Suprapubic skin (tissue), 4 donors: ENCODE measurements around the gene MCM6.

Source experiments
- CTCF ChIP-seq, 2 donors: fragments of 200-600 bp in 1 of 2; fragments of 450-650 bp in 1 of 2; sonication (generic) in 1 of 2; IDR thresholded peaks; one replicate each; pipeline ENCODE4 v1.5.1; 2016 to 2019; ENCODE audit warnings: antibody characterized with exemption in 2 of 2, mild to moderate bottlenecking in 1 of 2, moderate library complexity in 1 of 2
- EP300 ChIP-seq: sonication (generic); formaldehyde crosslinking; IDR thresholded peaks from one replicate; pipeline ENCODE4 v1.6.1; 2017; ENCODE audit warnings: antibody characterized with exemption
- POLR2A ChIP-seq, 2 donors: fragments of 450-650 bp; IDR thresholded peaks; one replicate each; pipeline ENCODE4 v1.6.1; 2017; ENCODE audit warnings: antibody characterized with exemption in 2 of 2, mild to moderate bottlenecking in 2 of 2, moderate library complexity in 2 of 2
- POLR2AphosphoS5 ChIP-seq, 3 donors: sonication (generic); formaldehyde crosslinking; IDR thresholded peaks; one replicate each; pipeline ENCODE4 v1.6.1; 2017; ENCODE audit warnings: antibody characterized with exemption in 3 of 3

- TF ChIP-seq CTCF (IDR thresholded peaks at IDR 0.05) (no peak), POLR2A (IDR thresholded peaks at IDR 0.05) (no peak), EP300 (no peak), POLR2AphosphoS5 (IDR thresholded peaks at IDR 0.05) (no peak)
Measured at GRCh38 chr2:135843671-135844070, 32.6 kb downstream of the MCM6 start.
